Medulla oblongata (tissue), 1 donor: Measurements from ENCODE around the gene OR1S1.
"Not testable (repeated sequence)": the region's sequence is repeated elsewhere in the genome, so short reads cannot be mapped to it uniquely, and the experiment has no call there.

Experiments used
- DNase-seq: peaks from one replicate; pipeline ENCODE4 v3.0.0-alpha.2; 2015; ENCODE audit errors: extremely low spot score

Gene OR1S1

DNA sequence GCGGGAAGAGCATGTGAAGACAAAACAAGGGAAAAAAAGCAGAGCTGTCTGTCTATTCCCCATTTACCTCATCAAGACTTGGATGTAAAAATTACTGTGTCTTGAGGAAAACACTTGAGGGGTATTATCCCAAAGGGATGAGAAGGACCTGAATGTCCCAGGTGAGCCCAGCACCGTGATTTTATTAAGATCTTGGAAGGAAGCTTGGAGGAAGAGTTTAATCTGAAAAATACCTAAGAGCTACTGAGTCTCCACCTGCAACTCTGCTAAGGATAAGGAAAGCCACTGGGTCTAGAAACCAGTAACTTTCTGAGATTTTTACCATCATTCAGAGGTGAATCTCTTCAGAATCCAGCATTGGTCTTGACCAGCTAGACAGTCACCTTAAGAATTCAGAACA is at the start of gene OR1S1:
Gene OR1S1, plus strand, starts transcription at position 301 of the 400 bp plus-strand sequence.
- DNase-seq, result not testable (repeated sequence)

DNA sequence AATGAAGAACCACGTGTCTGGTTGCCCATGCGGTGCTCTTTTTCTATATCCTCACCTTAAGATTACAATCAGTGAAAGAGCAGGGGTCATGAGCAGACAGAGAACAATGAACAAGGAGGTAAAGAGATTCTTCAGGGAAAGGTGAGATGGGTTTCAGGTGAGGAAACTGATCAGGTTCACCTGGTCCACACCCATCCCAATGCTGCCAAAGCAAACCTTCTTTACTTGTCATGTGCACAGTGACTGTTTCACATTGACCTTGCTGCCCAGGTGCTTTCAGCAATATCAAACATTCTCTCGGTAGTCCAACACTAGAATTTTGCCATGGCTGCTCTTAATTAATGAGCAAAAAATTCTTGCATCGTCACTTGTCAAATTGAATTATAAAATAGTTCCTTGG is 48.1 kb upstream of the OR1S1 start:
- DNase-seq, result no peak

DNA sequence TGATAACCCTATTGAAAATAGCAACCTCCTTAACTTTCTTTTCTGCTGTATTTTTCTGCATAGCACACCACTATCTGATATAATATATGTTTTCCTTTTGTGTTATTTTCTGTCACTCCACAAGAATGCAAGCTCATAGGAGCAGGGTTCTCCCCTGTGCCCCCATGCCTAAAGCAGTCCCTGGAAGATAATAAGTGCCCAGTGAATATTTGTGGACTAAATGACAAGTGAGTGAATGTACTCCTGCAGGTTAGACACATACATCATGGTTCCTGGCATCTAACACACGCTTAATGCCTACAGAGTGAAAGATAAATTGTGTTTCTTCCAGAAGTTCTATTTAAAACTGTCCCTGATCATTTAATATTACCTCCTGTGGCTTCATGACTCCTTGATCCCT is 47.5 kb upstream of the OR1S1 start:
- DNase-seq, result no peak

DNA sequence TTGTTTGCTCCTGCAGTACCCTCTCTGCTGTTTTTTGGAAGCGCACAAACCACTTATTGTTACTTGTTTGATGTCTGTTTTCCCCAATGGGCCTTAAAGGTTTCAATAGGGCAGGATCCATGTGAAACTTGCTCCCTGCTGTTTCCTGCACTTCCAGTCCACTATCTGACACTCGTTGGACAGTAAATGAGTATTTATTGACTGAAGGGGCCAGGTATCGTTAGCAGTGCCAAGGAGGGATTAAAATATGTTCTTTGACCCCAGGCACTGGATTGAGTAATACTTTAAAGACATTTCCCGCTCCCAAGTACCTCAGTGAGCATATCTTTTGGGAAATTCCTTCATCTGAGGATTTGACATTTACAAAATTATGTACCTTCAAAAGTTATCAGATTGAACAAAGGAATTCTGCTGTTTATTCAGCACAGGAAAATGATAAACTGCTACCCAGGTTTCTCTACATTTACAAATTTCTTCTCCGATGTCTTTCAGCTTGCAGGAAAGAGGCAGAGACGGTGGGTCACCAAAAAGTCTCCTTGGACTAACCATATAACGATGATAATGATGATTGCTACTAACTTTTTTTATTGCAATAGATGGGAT is 46.9 kb upstream of the OR1S1 start:
- DNase-seq, result no peak

GRCh38 chr11:58177409-58178054 is 35.0 kb upstream of the OR1S1 start:
- no peak for DNase-seq

DNA sequence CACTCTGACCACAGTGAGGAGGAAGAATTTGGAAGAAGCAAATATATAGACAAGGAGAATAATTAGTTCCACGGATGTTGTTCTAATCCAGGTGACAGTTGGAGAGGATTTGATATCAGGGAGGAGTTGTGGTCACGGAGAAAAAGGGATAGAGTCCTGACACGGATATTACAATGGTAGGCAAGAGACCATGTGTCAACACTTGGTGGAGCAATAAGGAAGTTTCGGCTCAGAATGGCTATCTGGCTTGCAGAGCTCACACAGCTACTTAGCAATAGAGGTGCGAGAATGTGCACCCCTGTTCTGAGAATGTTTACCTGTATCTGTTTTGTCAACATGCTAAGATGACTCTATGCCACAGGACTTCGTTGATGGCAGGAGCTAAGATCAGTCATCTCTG is 34.1 kb upstream of the OR1S1 start:
- DNase-seq, result no peak

GRCh38 chr11:58179648-58180047 is 32.9 kb upstream of the OR1S1 start:
- DNase-seq, result no peak

- no peak for DNase-seq
Observed at GRCh38 chr11:58186938-58187337, 25.6 kb upstream of the OR1S1 start.

- DNase-seq, result no peak
Observed at GRCh38 chr11:58188770-58189169, 23.8 kb upstream of the OR1S1 start, which contains the start of gene OR9Q2. Gene OR9Q2, plus strand, starts transcription at chr11:58189070. Its CDS starts 1,421 bp downstream, at chr11:58190491.

GRCh38 chr11:58192229-58192628 is 20.3 kb upstream of the OR1S1 start:
- no peak for DNase-seq

GRCh38 chr11:58193391-58193790 is 19.1 kb upstream of the OR1S1 start:
- DNase-seq, result no peak

DNA sequence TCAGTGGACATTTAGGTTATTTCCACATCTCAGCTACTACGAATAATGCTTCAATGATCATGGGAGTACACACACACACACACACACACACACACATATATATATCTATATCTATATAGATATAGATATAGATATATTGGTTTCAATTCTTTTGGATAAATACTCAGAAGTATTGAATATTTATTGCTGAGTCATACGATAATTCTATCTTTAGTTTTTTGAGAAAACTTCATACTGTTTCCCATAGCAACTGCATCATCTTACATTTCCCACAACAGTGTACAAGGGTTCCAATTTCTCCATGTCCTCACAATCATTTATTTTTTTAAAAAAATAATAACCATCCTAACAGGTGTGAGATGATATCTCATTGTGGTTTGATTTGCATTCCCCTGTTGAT is 16.6 kb upstream of the OR1S1 start:
- DNase-seq, result no peak

GRCh38 chr11:58199271-58199670 is 13.2 kb upstream of the OR1S1 start:
- no peak for DNase-seq

DNA sequence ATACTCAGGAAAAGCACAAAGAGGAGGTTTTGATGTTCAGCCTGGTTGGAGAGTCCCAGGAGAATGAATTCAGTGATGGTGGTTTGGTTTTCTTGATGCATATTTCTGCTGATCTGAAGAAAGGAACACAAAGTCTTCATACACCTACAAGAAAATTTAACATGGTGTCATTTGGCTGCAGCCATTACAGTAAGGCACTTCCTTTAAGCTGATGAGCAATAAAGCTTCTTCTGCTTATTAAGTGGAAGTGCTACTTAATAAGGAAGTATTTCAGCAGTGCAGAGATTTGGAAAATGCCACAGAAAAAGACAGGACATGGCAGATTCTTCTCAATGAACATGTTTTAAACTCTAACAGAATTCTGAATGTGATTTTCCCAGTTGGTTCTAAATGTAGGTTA is 8.5 kb upstream of the OR1S1 start, which contains the start of gene OR1S2:
Gene OR1S2, minus strand, starts transcription at position 101 of the 400 bp plus-strand sequence. Its CDS starts 0 bp downstream, at position 101.
- no peak for DNase-seq

DNA sequence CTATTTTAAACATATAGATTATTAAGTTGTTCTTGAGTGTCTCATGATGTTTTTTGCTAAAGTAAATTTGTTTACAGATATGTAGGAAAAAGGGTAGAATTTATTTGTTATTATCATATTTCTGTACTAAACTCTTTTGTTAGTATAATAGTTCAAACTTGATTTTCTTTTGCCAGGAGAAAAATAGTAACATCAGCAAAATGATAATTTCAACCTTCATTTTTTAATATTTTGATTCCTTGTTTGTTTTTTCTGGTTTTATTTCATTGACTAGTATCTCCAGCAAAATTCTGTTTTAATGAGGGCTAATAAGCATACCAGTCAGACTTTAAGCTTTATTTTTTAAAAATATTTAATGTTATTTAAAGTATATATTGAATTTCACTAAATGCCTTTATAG is 4.0 kb downstream of the OR1S1 start:
- DNase-seq, result no peak

- DNase-seq, result no peak
Observed at GRCh38 chr11:58222721-58223120, 10.2 kb downstream of the OR1S1 start.

GRCh38 chr11:58227956-58228615 is 15.6 kb downstream of the OR1S1 start:
- no peak for DNase-seq

DNA sequence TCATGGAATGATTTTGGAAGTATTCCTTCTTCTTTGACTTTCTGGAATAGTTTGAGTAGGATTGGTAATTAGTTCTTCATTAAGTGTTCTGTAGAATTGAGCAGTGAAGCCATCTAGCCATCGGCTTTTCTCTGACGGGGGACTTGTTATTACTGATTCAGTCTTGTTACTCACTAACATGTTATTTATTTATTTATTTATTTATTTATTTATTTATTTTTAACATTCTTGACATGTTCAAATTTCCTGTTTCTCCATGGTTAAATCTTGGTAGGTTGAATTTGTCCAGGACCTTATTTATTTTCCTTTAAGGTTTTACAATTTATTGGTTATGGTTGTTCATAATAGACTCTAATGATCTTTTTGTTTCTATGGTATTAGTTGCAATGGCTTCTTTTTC is 31.4 kb downstream of the OR1S1 start:
- no peak for DNase-seq

- no peak for DNase-seq
Observed at GRCh38 chr11:58254936-58255335, 42.4 kb downstream of the OR1S1 start.

GRCh38 chr11:58259983-58260382 is 47.5 kb downstream of the OR1S1 start:
- no peak for DNase-seq
